ENCODE data around the gene HOXD3.

DNA sequence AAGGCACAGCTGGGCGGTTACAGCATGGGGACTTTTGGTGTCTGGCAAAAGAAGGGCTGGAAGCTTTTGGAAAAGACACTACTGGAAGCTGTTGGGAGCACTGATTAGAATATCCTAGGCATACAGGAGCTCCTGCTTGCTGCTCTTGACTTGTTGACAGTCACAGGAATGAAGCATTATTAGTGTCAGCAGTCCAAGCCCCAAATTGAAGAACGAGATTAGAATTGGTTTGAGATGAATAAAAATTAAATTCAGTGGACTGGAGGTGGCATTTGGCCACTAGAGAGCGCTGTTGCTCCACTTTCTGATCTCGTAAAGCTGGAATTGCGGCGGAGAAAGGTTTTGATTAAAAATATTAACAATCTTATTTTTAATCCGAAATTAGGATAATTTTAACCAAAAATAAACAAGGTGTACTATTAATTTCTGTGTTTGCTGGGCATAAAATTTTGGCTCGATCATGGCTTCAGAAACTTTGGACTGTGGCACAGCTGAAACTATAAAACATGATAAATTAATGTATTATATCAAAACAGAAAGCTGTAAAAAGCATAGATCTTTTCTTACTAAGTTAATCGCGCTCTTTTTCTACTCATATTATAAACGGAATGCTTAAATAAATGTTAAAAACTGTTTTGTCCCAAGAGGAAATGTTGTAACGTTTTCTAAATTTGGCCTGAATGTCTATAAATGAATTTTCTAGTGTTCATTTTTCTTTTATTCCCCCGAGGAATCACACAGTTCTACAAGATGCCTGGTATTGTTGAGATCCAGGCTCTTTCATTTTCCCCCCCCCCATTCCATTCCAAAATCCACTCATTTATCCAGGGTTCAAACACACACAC lies 30.0 kb upstream of the HOXD3 start:
- TF ChIP-seq, protein P1, sequence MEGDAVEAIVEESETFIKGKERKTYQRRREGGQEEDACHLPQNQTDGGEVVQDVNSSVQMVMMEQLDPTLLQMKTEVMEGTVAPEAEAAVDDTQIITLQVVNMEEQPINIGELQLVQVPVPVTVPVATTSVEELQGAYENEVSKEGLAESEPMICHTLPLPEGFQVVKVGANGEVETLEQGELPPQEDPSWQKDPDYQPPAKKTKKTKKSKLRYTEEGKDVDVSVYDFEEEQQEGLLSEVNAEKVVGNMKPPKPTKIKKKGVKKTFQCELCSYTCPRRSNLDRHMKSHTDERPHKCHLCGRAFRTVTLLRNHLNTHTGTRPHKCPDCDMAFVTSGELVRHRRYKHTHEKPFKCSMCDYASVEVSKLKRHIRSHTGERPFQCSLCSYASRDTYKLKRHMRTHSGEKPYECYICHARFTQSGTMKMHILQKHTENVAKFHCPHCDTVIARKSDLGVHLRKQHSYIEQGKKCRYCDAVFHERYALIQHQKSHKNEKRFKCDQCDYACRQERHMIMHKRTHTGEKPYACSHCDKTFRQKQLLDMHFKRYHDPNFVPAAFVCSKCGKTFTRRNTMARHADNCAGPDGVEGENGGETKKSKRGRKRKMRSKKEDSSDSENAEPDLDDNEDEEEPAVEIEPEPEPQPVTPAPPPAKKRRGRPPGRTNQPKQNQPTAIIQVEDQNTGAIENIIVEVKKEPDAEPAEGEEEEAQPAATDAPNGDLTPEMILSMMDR (IDR thresholded peaks at IDR 0.05) = peak; percentile 77 to 92 (median 79)
- TF ChIP-seq POLR2A (IDR thresholded peaks at IDR 0.05) (no peak), EP300 (IDR thresholded peaks at IDR 0.05) (no peak)
